ENCODE results near the gene PDE8B.

PDE8B gene

GRCh38 chr5:77230727-77231470 lies 20.4 kb downstream of the PDE8B start:
- DNase-seq (ENCODE audit: low read depth) = no peak

- no peak for DNase-seq (ENCODE audit: low read depth)
These were observed 21.1 kb downstream of the PDE8B start for GRCh38 chr5:77231471-77232138.

- DNase-seq (ENCODE audit: low read depth) = no peak
These were observed 22.3 kb downstream of the PDE8B start for GRCh38 chr5:77232574-77233358.

GRCh38 chr5:77235846-77236721 lies 25.6 kb downstream of the PDE8B start:
- DNase-seq (ENCODE audit: low read depth) = no peak

DNA sequence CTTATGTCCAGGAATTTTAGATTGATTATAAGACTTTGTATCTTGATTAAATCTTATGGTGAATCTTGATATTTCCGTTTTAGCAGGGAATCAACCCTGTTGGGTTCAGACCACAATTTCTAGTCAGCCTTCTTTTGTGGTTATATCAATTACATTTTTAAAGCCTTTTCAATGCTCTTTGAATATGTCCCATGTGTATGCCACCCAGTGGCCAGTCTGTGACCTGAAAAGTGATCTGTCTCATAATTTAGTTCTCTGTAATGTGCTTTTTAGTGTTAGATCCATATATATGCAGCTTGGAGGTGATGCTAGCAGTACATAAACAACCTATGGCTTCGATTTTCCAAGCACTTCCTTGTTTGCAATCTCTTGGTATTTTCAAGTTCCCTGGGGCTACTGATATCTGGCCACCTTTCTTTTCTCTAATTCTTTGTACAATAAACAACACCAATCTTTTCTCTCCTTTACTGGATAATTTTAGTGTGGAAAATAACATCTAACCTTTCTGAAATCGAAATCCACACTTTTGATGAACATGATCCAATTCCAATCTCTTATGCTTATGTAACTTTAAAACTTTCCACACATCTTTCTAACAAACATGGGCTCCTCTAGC lies 28.8 kb downstream of the PDE8B start:
- no peak for DNase-seq (ENCODE audit: low read depth)

GRCh38 chr5:77241444-77241843 lies 31.0 kb downstream of the PDE8B start:
- no peak for DNase-seq (ENCODE audit: low read depth)

DNA sequence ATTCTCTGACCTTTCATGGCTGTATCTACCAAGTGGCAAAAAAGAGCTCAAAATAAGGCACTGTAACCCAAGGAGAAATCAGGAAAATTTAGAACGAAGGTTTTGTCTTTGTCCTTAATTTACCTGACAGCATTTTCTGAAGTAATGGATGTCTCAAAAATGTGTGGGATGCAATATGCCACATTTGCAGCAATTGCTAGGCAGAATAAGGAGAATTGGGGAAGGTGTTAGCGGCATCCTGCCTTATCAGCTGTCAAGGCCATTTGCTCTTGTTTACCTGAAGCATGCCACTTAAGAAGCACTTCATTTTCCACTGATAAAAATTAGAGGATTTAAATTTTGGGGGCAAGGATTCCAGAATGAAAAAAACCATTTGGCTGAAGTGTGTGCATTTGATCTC lies 39.0 kb downstream of the PDE8B start:
- no peak for DNase-seq (ENCODE audit: low read depth)

DNA sequence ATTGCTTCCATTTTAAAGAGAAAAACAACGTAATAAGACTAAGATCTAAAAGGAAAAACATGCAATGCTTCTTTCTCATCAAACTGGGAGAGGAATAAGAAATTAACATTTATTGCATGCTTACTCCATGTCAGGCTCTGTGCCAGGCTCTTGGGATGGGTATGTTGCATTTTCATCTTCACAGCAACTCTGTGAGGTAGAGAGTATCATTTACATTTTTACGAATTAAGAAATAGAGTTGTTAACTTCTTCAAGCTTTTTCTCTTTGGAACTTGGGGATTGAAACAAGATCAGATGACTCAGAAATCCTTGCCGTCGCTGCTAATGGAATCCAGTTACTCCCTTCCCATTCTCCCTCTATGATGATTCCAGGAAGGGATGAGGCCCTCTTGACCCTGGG lies 39.5 kb downstream of the PDE8B start:
- no peak for DNase-seq (ENCODE audit: low read depth)

DNA sequence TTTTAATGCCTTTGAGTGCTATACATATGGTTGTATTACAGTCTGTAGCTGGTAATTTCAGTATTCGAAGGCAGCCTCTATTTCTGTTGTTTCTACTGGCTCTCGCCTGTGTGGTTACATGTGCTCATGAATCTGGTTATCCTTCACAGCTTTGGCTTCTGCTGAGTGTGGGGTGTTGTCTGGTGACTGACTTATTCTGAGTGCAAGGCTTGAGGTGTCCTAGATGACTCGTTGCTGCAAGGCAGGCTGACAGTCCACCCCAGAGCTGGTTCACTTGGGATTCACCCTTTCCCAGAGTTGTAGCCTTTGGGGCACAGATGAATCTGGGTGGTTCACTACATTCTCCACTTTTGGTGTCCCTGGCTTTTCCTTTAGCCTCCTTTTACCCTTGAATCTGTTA lies 41.4 kb downstream of the PDE8B start:
- DNase-seq (ENCODE audit: low read depth) = no peak

DNA sequence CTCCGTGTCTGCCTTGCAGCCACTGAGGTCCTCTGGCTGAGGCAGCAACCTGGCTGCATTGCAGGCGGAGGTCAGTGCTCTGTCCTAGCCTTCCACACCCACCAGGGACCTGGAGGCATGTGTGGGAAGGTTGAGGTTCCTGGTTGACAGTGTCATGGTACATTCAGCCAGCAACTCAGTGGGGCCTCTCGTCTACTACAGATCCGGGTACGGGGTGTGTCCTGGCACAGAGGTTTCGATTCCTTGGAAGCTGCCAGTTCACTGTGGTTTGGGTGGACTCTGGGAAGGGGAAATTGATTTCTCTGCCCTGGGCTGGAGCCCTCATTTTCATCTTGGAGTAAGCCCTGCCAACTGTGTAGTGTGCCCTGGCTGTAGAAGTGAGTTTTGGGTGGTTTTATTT lies 45.1 kb downstream of the PDE8B start:
- DNase-seq (ENCODE audit: low read depth) = no peak

DNA sequence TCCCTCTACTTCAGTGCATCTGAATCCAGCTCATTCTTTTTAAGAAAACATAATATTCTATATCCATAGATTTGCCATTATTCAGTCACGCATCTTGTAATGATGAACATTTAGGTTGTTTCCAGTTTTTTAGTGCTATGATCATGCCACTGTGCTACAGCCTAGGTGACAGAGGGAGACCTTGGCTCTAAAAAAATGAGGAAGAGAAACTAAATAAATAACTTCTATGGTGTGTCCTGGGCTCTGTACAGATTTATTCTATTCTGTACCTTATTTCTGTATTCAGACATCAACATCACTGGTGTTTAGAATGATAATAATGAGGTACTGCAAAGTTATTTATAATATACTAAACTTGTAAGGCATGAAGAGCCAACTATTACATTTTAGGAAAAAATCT lies 45.9 kb downstream of the PDE8B start:
- no peak for DNase-seq (ENCODE audit: low read depth)

DNA sequence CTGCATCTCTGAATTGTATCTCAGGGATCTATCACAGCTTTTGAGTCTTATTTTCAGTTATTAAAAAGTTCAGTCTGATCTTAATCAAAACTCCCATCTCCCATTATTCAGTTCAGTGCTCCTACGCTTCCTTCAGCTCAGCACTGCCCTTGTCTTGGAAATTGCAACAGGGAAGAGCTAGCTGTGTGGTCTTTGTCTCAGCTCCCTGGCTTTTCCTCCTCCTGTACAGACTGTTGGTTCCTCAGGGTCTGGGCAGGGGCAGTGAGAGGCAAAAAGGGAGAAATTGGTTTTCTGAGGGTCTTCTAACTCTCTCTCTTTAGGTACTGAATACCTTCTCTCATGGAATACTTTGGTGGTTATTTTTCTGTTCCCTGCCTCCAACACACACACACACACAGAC lies 48.2 kb downstream of the PDE8B start:
- no peak for DNase-seq (ENCODE audit: low read depth)

- no peak for DNase-seq (ENCODE audit: low read depth)
These were observed 49.0 kb downstream of the PDE8B start for GRCh38 chr5:77259476-77259875.

- DNase-seq (ENCODE audit: low read depth) = no peak
These were observed 52.2 kb downstream of the PDE8B start for GRCh38 chr5:77262697-77263096.

DNA sequence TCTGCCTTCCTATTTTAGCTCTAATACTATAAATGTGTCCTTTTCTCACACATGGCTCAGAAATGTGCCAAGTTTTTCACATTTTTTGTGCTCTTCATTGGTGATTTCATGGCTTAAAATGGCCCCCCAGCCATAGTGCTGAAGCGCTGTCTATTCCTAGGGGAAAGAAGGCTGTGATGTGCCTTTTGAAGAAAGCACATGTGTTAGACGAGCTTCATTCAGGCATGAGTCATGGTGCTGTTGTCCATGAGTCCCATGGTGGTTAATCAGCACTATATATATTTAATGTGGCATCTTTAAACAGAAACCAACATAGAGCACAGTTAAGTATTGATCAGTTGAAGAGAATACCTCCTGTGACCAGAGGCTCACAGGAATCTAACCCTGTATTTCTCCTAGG lies 55.8 kb downstream of the PDE8B start:
- no peak for DNase-seq (ENCODE audit: low read depth)

DNA sequence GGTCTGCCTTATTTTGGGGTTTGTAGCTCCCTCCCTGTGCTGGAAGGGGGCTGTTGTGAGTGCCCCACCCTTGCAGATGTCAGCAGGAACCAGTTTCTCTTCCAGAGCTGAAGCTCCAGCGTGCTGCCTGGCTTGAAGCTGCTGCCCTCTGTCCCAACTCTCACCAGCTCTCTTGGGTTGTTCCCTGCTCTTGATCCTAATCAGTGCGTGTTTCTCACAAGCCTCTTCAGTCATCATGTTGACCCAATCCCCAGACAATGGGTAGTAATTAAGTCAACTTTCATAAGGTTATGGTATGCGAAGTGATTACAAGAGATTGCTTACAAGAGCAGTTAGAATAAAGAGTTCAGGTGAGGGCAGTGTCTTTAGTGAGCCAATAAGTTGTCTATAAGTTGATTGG lies 57.0 kb downstream of the PDE8B start:
- no peak for DNase-seq (ENCODE audit: low read depth)

DNA sequence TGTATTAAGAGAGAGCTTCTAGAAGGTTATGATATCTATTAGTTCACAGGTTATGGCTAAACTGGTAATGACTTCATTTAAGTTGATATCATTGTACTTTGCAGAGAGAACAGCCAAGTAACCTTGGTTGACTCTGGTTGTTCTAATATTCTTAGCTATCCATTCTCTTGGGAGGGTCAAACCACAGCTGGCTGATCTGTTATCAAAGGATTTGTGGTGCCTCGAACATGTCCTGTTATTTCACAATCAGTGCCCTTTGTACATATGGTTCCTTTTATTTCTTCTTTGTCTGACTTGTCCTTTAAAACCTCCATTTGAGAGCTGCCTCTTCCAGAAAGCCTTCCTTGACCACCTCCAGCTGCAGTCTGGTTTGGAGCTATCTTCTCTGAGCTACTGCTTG lies 61.7 kb downstream of the PDE8B start:
- no peak for DNase-seq (ENCODE audit: low read depth)

GRCh38 chr5:77277759-77278158 lies 67.3 kb downstream of the PDE8B start:
- DNase-seq (ENCODE audit: low read depth) = no peak

GRCh38 chr5:77280036-77280435 lies 69.6 kb downstream of the PDE8B start:
- no peak for DNase-seq (ENCODE audit: low read depth)

- no peak for DNase-seq (ENCODE audit: low read depth)
These were observed 71.5 kb downstream of the PDE8B start for GRCh38 chr5:77281969-77282336.

DNA sequence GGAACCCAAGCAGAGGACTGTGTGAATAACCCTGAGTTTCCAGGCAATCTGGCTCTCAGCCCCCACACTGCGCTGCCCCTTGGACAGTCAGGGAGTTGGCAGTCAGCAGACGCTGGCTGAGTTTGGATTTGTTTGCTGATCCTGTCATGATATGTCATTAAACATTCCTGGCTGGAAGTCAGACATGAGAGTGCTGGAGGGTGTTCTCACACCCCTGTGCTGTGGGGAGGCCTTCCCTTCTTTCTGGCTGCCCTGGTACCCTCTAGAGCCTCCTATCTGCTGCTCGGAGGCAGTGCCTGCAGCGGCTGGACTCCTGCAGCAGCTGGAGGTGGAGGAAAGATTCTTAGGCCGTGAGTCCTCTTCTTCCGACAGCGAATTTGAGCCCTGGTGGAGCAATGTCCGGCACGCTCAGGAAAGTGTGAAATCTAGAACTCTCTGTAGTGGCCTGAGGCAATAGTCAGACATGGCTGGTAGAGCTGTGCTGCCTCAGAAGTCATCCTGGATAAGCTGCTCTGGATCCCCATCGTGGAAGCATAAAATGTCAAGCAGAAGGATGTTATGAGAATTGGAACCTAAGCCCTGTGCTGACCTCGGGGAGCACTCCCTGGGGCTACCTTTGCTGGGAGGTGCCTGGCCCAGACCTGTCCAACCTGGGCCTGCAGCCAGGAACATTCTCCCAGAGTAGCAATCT lies 72.0 kb downstream of the PDE8B start:
- no peak for DNase-seq (ENCODE audit: low read depth)
